ENCODE measurements around the gene DCAF8L2.

The DCAF8L2 gene

GRCh38 chrX:27656581-27656980, 66.4 kb downstream of the DCAF8L2 start:
- DNase-seq (ENCODE audit: low spot score) (no peak), ATAC-seq (ENCODE audit: low read depth) (no peak)
- Histone ChIP-seq H3K36me3 (ENCODE audit: low read depth) (no peaks in the 10 kb centered on the region), H3K9me3 (ENCODE audit: severe bottlenecking) (no peaks in the 10 kb centered on the region), H3K4me1 (ENCODE audit: insufficient read depth, poor library complexity, severe bottlenecking) (no peaks in the 10 kb centered on the region), H3K27me3 (ENCODE audit: insufficient read depth, poor library complexity, severe bottlenecking) (no peaks in the 10 kb centered on the region), H3K4me3 (ENCODE audit: severe bottlenecking) (no peak overlapping the region), H3K27ac (ENCODE audit: poor library complexity, severe bottlenecking) (no peak overlapping the region)
- no peak for TF ChIP-seq CTCF (IDR thresholded peaks at IDR 0.05; ENCODE audit: poor library complexity, severe bottlenecking)

GRCh38 chrX:27660878-27661277, 70.7 kb downstream of the DCAF8L2 start:
- DNase-seq (ENCODE audit: low spot score) = no peak
- no peaks in the 10 kb centered on the region for H3K9me3 ChIP-seq (ENCODE audit: severe bottlenecking)
- no peaks in the 10 kb centered on the region for H3K27me3 ChIP-seq (ENCODE audit: insufficient read depth, poor library complexity, severe bottlenecking)

GRCh38 chrX:27671234-27671633, 81.1 kb downstream of the DCAF8L2 start:
- Histone ChIP-seq H3K4me3 (ENCODE audit: severe bottlenecking) (no peak overlapping the region), H3K36me3 (ENCODE audit: low read depth) (no peaks in the 10 kb centered on the region), H3K9me3 (ENCODE audit: severe bottlenecking) (no peaks in the 10 kb centered on the region), H3K27ac (ENCODE audit: poor library complexity, severe bottlenecking) (no peak overlapping the region), H3K27me3 (ENCODE audit: insufficient read depth, poor library complexity, severe bottlenecking) (no peaks in the 10 kb centered on the region), H3K4me1 (ENCODE audit: insufficient read depth, poor library complexity, severe bottlenecking) (peaks cover 15% of the 10 kb centered on the region)
- ATAC-seq (ENCODE audit: low read depth) (no peak), DNase-seq (ENCODE audit: low spot score) (no peak)
- TF ChIP-seq CTCF (IDR thresholded peaks at IDR 0.05; ENCODE audit: poor library complexity, severe bottlenecking) = no peak

More at GRCh38 chrX:27660878-27661277, 70.7 kb downstream of the DCAF8L2 start:
- no peak for ATAC-seq (ENCODE audit: low read depth)
- H3K4me1 ChIP-seq (ENCODE audit: insufficient read depth, poor library complexity, severe bottlenecking) = no peaks in the 10 kb centered on the region
- no peak for TF ChIP-seq CTCF (IDR thresholded peaks at IDR 0.05; ENCODE audit: poor library complexity, severe bottlenecking)
- no peaks in the 10 kb centered on the region for H3K36me3 ChIP-seq (ENCODE audit: low read depth)
- H3K4me3 ChIP-seq (ENCODE audit: severe bottlenecking) = no peak overlapping the region
- H3K27ac ChIP-seq (ENCODE audit: poor library complexity, severe bottlenecking) = no peak overlapping the region

GRCh38 chrX:27674491-27674890, 84.3 kb downstream of the DCAF8L2 start:
- TF ChIP-seq CTCF (IDR thresholded peaks at IDR 0.05; ENCODE audit: poor library complexity, severe bottlenecking) = no peak
- Histone ChIP-seq H3K27ac (ENCODE audit: poor library complexity, severe bottlenecking) (peak overlapping the region; percentile 67), H3K4me1 (ENCODE audit: insufficient read depth, poor library complexity, severe bottlenecking) (peaks cover 15% of the 10 kb centered on the region), H3K27me3 (ENCODE audit: insufficient read depth, poor library complexity, severe bottlenecking) (no peaks in the 10 kb centered on the region), H3K36me3 (ENCODE audit: low read depth) (no peaks in the 10 kb centered on the region), H3K9me3 (ENCODE audit: severe bottlenecking) (no peaks in the 10 kb centered on the region), H3K4me3 (ENCODE audit: severe bottlenecking) (no peak overlapping the region)
- DNase-seq (ENCODE audit: low spot score) (no peak), ATAC-seq (ENCODE audit: low read depth) (peak; percentile 53)

GRCh38 chrX:27675493-27675892, 85.3 kb downstream of the DCAF8L2 start:
- Histone ChIP-seq H3K4me1 (ENCODE audit: insufficient read depth, poor library complexity, severe bottlenecking) (peaks cover 15% of the 10 kb centered on the region), H3K36me3 (ENCODE audit: low read depth) (no peaks in the 10 kb centered on the region), H3K9me3 (ENCODE audit: severe bottlenecking) (no peaks in the 10 kb centered on the region), H3K27ac (ENCODE audit: poor library complexity, severe bottlenecking) (peak overlapping the region; percentile 67), H3K4me3 (ENCODE audit: severe bottlenecking) (no peak overlapping the region), H3K27me3 (ENCODE audit: insufficient read depth, poor library complexity, severe bottlenecking) (no peaks in the 10 kb centered on the region)
- DNase-seq (ENCODE audit: low spot score) = no peak
- peak; percentile 91 for ATAC-seq (ENCODE audit: low read depth)
- no peak for TF ChIP-seq CTCF (IDR thresholded peaks at IDR 0.05; ENCODE audit: poor library complexity, severe bottlenecking)
